ENCODE results near the gene SCN9A.

The SCN9A gene

GRCh38 chr2:166238176-166238575 is 137.6 kb downstream of the SCN9A start:
- no peak overlapping the region for H3K27ac ChIP-seq
- TF ChIP-seq CTCF (conservative IDR thresholded peaks at IDR 0.05; ENCODE audit: low read depth): no peak
- DNase-seq (ENCODE audit: low spot score): no peak
- POLR2A ChIA-PET (ENCODE audit: low non-redundant PET): no interaction called here
- CTCF ChIA-PET: no interaction called here

GRCh38 chr2:166234112-166234846 is 141.5 kb downstream of the SCN9A start:
- H3K27ac ChIP-seq: no peak overlapping the region
- TF ChIP-seq CTCF (conservative IDR thresholded peaks at IDR 0.05; ENCODE audit: low read depth): no peak
- ChIA-PET POLR2A (ENCODE audit: low non-redundant PET) (no interaction called here), CTCF (no interaction called here)
- peak; percentile 2 for DNase-seq (ENCODE audit: low spot score)

GRCh38 chr2:166233244-166233643 is 142.5 kb downstream of the SCN9A start:
- POLR2A ChIA-PET (ENCODE audit: low non-redundant PET): no interaction called here
- CTCF ChIA-PET: no interaction called here
- no peak for DNase-seq (ENCODE audit: low spot score)
- no peak for TF ChIP-seq CTCF (conservative IDR thresholded peaks at IDR 0.05; ENCODE audit: low read depth)
- H3K27ac ChIP-seq: no peak overlapping the region

GRCh38 chr2:166230724-166231070 is 145.0 kb downstream of the SCN9A start:
- CTCF ChIA-PET: no interaction called here
- POLR2A ChIA-PET (ENCODE audit: low non-redundant PET): no interaction called here
- TF ChIP-seq CTCF (conservative IDR thresholded peaks at IDR 0.05; ENCODE audit: low read depth): no peak
- no peak for DNase-seq (ENCODE audit: low spot score)
- H3K27ac ChIP-seq: no peak overlapping the region

GRCh38 chr2:166230024-166230723 is 145.6 kb downstream of the SCN9A start:
- no peak for DNase-seq (ENCODE audit: low spot score)
- no peak overlapping the region for H3K27ac ChIP-seq
- TF ChIP-seq CTCF (conservative IDR thresholded peaks at IDR 0.05; ENCODE audit: low read depth): no peak
- ChIA-PET POLR2A (ENCODE audit: low non-redundant PET) (no interaction called here), CTCF (no interaction called here)

- CTCF ChIA-PET: no interaction called here
- no peak overlapping the region for H3K27ac ChIP-seq
- no peak for TF ChIP-seq CTCF (conservative IDR thresholded peaks at IDR 0.05; ENCODE audit: low read depth)
- POLR2A ChIA-PET (ENCODE audit: low non-redundant PET): no interaction called here
- DNase-seq (ENCODE audit: low spot score): no peak
Observed at GRCh38 chr2:166229678-166230023, 146.1 kb downstream of the SCN9A start.
